OCI-LY1 (cell line): ENCODE data around the gene EPDR1.

Source experiments
- CTCF ChIP-seq: fragments of 200-600 bp; sonication (generic), shearing (Covaris generic); IDR thresholded peaks from 2 replicates; pipeline ENCODE4 v1.5.1; 2017; ENCODE audit warnings: mild to moderate bottlenecking, antibody characterized with exemption, low read length, moderate library complexity, mixed read lengths
- EZH2 ChIP-seq: fragments of 200-600 bp; sonication (generic), shearing (Covaris generic); IDR thresholded peaks from 2 replicates; pipeline ENCODE4 v1.8.0; 2017; ENCODE audit warnings: borderline replicate concordance, mixed run types, mild to moderate bottlenecking, antibody characterized with exemption, low read length, moderate library complexity, mixed read lengths

GRCh38 chr7:37908221-37908788 is 12.1 kb upstream of the EPDR1 start:
- TF ChIP-seq CTCF (no peak), EZH2 (no peak)
